Trophoblast cell (in vitro differentiated cells and primary cell): ENCODE results near the gene OR2T11.
"Not testable (repeated sequence)": the region's sequence is repeated elsewhere in the genome, so short reads cannot be mapped to it uniquely, and the experiment has no call there.

Experiments
- DNase-seq, 2 donors: peaks; one replicate each; pipeline ENCODE4 v3.0.0-alpha.2; 2016
- H2AFZ ChIP-seq: 2 replicates; pipeline ENCODE4 v1.6.1; 2013; ENCODE audit warnings: low read length, moderate library complexity, mild to moderate bottlenecking; ENCODE audit not compliant: insufficient read depth, poor library complexity
- H2AK5ac ChIP-seq: 2 replicates; pipeline ENCODE4 v1.6.1; 2013; ENCODE audit warnings: mild to moderate bottlenecking, low read length
- H2BK120ac ChIP-seq: 2 replicates; pipeline ENCODE4 v1.6.1; 2013; ENCODE audit warnings: low read length, mild to moderate bottlenecking, moderate library complexity; ENCODE audit not compliant: insufficient read depth, poor library complexity
- H2BK12ac ChIP-seq: 2 replicates; pipeline ENCODE4 v1.6.1; 2013; ENCODE audit warnings: mild to moderate bottlenecking, low read length, moderate library complexity
- H2BK5ac ChIP-seq: 2 replicates; pipeline ENCODE4 v1.6.1; 2013; ENCODE audit warnings: low read length, low read depth, moderate library complexity, mild to moderate bottlenecking; ENCODE audit not compliant: poor library complexity
- H3K14ac ChIP-seq: 2 replicates; pipeline ENCODE4 v1.6.1; 2013; ENCODE audit warnings: mild to moderate bottlenecking, low read length
- H3K18ac ChIP-seq: 2 replicates; pipeline ENCODE4 v1.6.1; 2013; ENCODE audit warnings: mild to moderate bottlenecking, low read length
- H3K23ac ChIP-seq: 2 replicates; pipeline ENCODE4 v1.6.1; 2013; ENCODE audit warnings: low read length
- H3K27ac ChIP-seq: 2 replicates; pipeline ENCODE4 v1.5.1; 2013; ENCODE audit warnings: low read depth, mild to moderate bottlenecking, inconsistent platforms, low read length, moderate library complexity
- H3K27me3 ChIP-seq: 2 replicates; pipeline ENCODE4 v1.6.1; 2013; ENCODE audit warnings: inconsistent platforms, mild to moderate bottlenecking, low read length, moderate library complexity; ENCODE audit not compliant: insufficient read depth
- H3K36me3 ChIP-seq, 2 experiments: 1 replicate in 1 of 2; 2 replicates in 1 of 2; pipeline ENCODE4 v1.6.1; 2013; ENCODE audit warnings: low read length in 2 of 2, mild to moderate bottlenecking in 2 of 2, moderate library complexity in 1 of 2; ENCODE audit not compliant: insufficient read depth in 2 of 2, control insufficient read depth in 1 of 2
- H3K4ac ChIP-seq: 2 replicates; pipeline ENCODE4 v1.6.1; 2013; ENCODE audit warnings: low read depth, mild to moderate bottlenecking, low read length, moderate library complexity
- H3K4me1 ChIP-seq, 2 experiments: 1 replicate in 1 of 2; 2 replicates in 1 of 2; pipeline ENCODE4 v1.6.1; 2013; ENCODE audit warnings: low read length in 2 of 2, mild to moderate bottlenecking in 2 of 2, moderate library complexity in 1 of 2; ENCODE audit not compliant: insufficient read depth in 2 of 2, control insufficient read depth in 1 of 2
- H3K4me2 ChIP-seq: 2 replicates; pipeline ENCODE4 v1.6.1; 2013; ENCODE audit warnings: inconsistent platforms, mild to moderate bottlenecking, low read length, moderate library complexity
- H3K4me3 ChIP-seq: 2 replicates; pipeline ENCODE4 v1.5.1; 2013; ENCODE audit warnings: mild to moderate bottlenecking, low read depth, low read length, inconsistent platforms
- H3K79me1 ChIP-seq: one replicate; pipeline ENCODE4 v1.6.1; 2013; ENCODE audit warnings: low read length
- H3K79me2 ChIP-seq: 2 replicates; pipeline ENCODE4 v1.6.1; 2013; ENCODE audit warnings: low read length, mild to moderate bottlenecking; ENCODE audit not compliant: control insufficient read depth, insufficient read depth, poor library complexity
- H3K9ac ChIP-seq: 2 replicates; pipeline ENCODE4 v1.6.1; 2013; ENCODE audit warnings: mild to moderate bottlenecking, low read length
- H3K9me3 ChIP-seq: 2 replicates; pipeline ENCODE4 v1.6.1; 2013; ENCODE audit warnings: low read depth, mild to moderate bottlenecking, control low read depth, inconsistent platforms, low read length; ENCODE audit not compliant: insufficient read depth
- H4K12ac ChIP-seq: 2 replicates; pipeline ENCODE4 v1.6.1; 2013; ENCODE audit warnings: low read depth, mild to moderate bottlenecking, low read length, moderate library complexity
- H4K8ac ChIP-seq: 2 replicates; pipeline ENCODE4 v1.6.1; 2013; ENCODE audit warnings: low read depth, mild to moderate bottlenecking, low read length, moderate library complexity
- H4K91ac ChIP-seq: one replicate; pipeline ENCODE4 v1.6.1; 2013; ENCODE audit warnings: low read depth, mild to moderate bottlenecking, low read length, moderate library complexity
- WGBS: extraction: QIAGEN DNeasy Blood & Tissue Kit; methylation state at CpG from one replicate; pipeline ENCODE4 v1.1.7; 2013; ENCODE audit warnings: missing lambda C conversion rate; ENCODE audit not compliant: insufficient read length, insufficient coverage; ENCODE audit errors: extremely low coverage; 5-methylcytosine and 5-hydroxymethylcytosine counted together

The OR2T11 gene

DNA sequence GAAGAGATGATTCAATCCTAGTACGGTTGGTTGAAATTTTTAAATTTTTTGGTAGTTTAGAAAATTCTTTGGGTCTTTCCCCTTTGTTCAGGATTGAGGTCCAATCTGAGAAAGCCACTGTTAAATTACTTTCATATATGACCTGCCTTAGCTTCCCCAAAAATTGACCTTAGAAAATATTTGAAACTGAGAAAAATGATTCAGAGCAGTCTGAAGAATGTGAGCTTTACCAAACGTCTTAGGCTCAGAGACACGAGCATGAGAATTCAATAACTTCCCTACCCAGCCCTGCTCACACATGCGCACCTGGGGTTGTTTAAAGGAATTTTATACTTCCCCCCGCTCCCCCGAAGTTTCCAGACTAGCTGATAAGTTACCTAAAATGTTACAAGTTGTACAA, 21.9 kb upstream of the OR2T11 start:
- H3K18ac ChIP-seq, H3K4me3 ChIP-seq, H2AK5ac ChIP-seq, H3K14ac ChIP-seq, DNase-seq, H2BK12ac ChIP-seq, H3K79me2 ChIP-seq, H3K79me1 ChIP-seq, H3K9me3 ChIP-seq, H4K8ac ChIP-seq, H3K27me3 ChIP-seq, H3K9ac ChIP-seq, H2AFZ ChIP-seq, H3K27ac ChIP-seq, H3K4ac ChIP-seq, H2BK5ac ChIP-seq, H4K12ac ChIP-seq, H3K36me3 ChIP-seq, H2BK120ac ChIP-seq, H3K4me1 ChIP-seq, H3K4me2 ChIP-seq, H3K23ac ChIP-seq, H4K91ac ChIP-seq: not testable (repeated sequence)
- WGBS = no CpG with 5 or more reads among the region's 6 CpGs

DNA sequence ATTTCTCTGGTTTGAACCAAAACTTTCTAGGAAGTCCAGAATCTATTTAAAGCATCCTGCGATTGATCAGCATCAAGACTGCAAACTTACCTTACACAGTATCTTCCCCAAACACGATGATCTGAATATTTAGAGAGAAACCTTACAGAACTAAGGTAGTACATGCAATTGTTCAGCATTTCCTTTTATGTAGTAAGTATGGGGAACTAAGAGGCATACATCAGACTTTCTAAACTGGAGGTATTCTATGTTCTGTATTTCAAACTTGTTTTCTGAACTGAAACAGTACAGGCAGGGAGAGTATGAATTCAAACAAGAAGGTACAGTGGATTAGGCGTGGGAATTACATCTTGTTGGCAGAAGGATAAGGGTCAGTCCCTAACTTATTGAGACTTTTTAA, 20.5 kb upstream of the OR2T11 start, which contains the start of gene OR2T27:
Gene OR2T27, minus strand, starts transcription at position 175 of the 400 bp plus-strand sequence. CDS start 4,644 bp downstream, outside the sequence.
- not testable (repeated sequence) for H3K9me3 ChIP-seq, H4K8ac ChIP-seq, H2BK120ac ChIP-seq, H3K4me2 ChIP-seq, H2BK5ac ChIP-seq, H2AFZ ChIP-seq, H3K4ac ChIP-seq, H3K79me1 ChIP-seq, H3K79me2 ChIP-seq, H3K4me1 ChIP-seq, H3K14ac ChIP-seq, H3K18ac ChIP-seq, H3K4me3 ChIP-seq, H4K91ac ChIP-seq, H3K27me3 ChIP-seq, DNase-seq, H4K12ac ChIP-seq, H2BK12ac ChIP-seq, H3K9ac ChIP-seq, H3K27ac ChIP-seq, H2AK5ac ChIP-seq, H3K36me3 ChIP-seq, H3K23ac ChIP-seq
- WGBS = no CpG with 5 or more reads among the region's 3 CpGs

DNA sequence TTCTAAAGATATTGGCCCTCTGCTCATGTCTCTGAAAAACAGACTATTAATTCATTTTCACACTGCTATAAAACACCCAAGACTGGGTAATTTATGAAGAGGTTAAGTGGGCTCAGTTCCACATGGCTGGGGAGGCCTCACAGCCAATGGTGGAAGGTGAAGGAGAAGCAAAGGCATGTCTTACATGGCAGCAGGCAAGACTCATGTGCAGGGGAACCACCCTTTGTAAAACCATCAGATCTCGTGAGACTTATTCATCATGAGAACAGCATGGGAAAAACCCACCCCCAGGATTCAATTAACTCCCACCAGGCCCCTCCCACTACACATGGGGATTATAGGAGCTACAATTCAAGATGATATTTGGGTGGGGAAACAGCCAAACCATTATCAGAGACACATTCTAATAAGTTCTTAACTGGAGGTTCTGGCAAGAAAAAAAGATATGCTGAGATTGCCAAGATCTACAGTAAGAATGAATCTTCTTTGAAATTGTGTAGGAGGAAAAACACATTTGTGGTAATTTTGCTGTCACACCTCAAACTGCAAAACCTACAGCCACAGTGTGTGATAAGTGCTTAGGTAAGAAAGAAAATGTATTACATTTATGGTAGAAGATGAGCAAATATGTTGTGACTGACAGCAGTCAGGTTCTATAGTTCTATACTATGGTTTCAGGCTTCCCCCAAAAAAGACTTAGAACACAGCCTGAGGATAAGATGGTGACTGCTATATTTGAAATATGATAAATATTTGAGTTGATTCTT, 14.1 kb upstream of the OR2T11 start:
- not testable (repeated sequence) for H3K79me1 ChIP-seq, H3K27ac ChIP-seq, DNase-seq, H4K91ac ChIP-seq, H3K23ac ChIP-seq, H3K14ac ChIP-seq, H4K12ac ChIP-seq, H3K79me2 ChIP-seq, H3K27me3 ChIP-seq, H3K9ac ChIP-seq, H2BK12ac ChIP-seq, H2AK5ac ChIP-seq, H2AFZ ChIP-seq, H3K9me3 ChIP-seq, H3K4me2 ChIP-seq, H3K18ac ChIP-seq, H4K8ac ChIP-seq, H3K4ac ChIP-seq, H2BK120ac ChIP-seq, H3K36me3 ChIP-seq, H3K4me1 ChIP-seq, H3K4me3 ChIP-seq, H2BK5ac ChIP-seq
- WGBS = no CpG with 5 or more reads among the region's 1 CpG

GRCh38 chr1:248645178-248645577, 10.3 kb upstream of the OR2T11 start, which contains the start of gene OR2T35:
Gene OR2T35, minus strand, starts transcription at chr1:248645278. Its CDS starts 6,020 bp downstream, at chr1:248639258.
- H3K23ac ChIP-seq, H3K14ac ChIP-seq, H4K8ac ChIP-seq, DNase-seq, H3K27me3 ChIP-seq, H2AK5ac ChIP-seq, H3K27ac ChIP-seq, H4K91ac ChIP-seq, H3K9ac ChIP-seq, H2AFZ ChIP-seq, H3K4me2 ChIP-seq, H3K9me3 ChIP-seq, H2BK5ac ChIP-seq, H3K79me2 ChIP-seq, H4K12ac ChIP-seq, H2BK12ac ChIP-seq, H2BK120ac ChIP-seq, H3K18ac ChIP-seq, H3K36me3 ChIP-seq, H3K4me1 ChIP-seq, H3K4me3 ChIP-seq, H3K4ac ChIP-seq, H3K79me1 ChIP-seq: not testable (repeated sequence)
- no CpG with 5 or more reads among the region's 3 CpGs for WGBS
